Measurements from ENCODE around the gene AVEN. TPM values are rescaled to one million over a fixed set of nuclear protein-coding genes. Genes with fewer than 3 reads are reported as not detected.

Gene AVEN
- total and polyA plus RNA-seq, 2 donors (not counting 3 experiments of a cell fraction or from before 2014, with no cell fraction given) = 7.7 to 23.3 TPM

- H3K4me1 ChIP-seq (ENCODE audit: control insufficient read depth, extremely low read depth, insufficient read depth, low read length) = no peaks in the 10 kb centered on the region
- intact Hi-C loops (cut with micrococcal nuclease) = no loop called here
- H3K9ac ChIP-seq (replicated peaks; ENCODE audit: extremely low read depth, insufficient read depth, low read length) = no peak overlapping the region
- POLR2A ChIA-PET = no interaction called here
- H3K9me1 ChIP-seq (replicated peaks; ENCODE audit: control insufficient read depth, extremely low read depth, insufficient read depth, low read length) = no peaks in the 10 kb centered on the region
- H2AFZ ChIP-seq (ENCODE audit: low read depth, low read length) = no peak overlapping the region
- H3K27me3 ChIP-seq (ENCODE audit: control insufficient read depth in 2 of 2, insufficient read depth in 2 of 2, low read length in 2 of 2) = no peaks in the 10 kb centered on the region
- H3K79me2 ChIP-seq (ENCODE audit: control insufficient read depth, insufficient read depth, low read length) = no peaks in the 10 kb centered on the region
- H3K27ac ChIP-seq (ENCODE audit: insufficient read depth, low read depth, low read length) = no peak overlapping the region
- no peak for FAIRE-seq
- BruUV-seq (replicated peaks) = no TSS peak
- no peak overlapping the region for H3K4me3 ChIP-seq (replicated peaks in 1 of 3; ENCODE audit: insufficient read depth in 1 of 3, low read depth in 1 of 3, low read length in 3 of 3)
- TF ChIP-seq POLR2A (IDR thresholded peaks at IDR 0.05; ENCODE audit: low read depth, low read length) (no peak), GATA2 (IDR thresholded peaks at IDR 0.05; ENCODE audit: insufficient read depth, insufficient read length, low read depth, low read length) (no peak), MYC (IDR thresholded peaks at IDR 0.05; ENCODE audit: low read depth, low read length) (no peak), CTCF (IDR thresholded peaks at IDR 0.05; ENCODE audit: extremely low read depth in 1 of 2, insufficient read depth in 1 of 2, low read depth in 1 of 2, low read length in 2 of 2) (no peak), EZH2 (IDR thresholded peaks at IDR 0.05; ENCODE audit: borderline replicate concordance, low read depth, low read length, severe bottlenecking) (no peak), FOS (IDR thresholded peaks at IDR 0.05; ENCODE audit: borderline replicate concordance, insufficient read depth, low read length) (no peak), JUN (IDR thresholded peaks at IDR 0.05; ENCODE audit: borderline replicate concordance, insufficient read depth, insufficient read length, low read depth) (no peak), POLR2AphosphoS5 (IDR thresholded peaks at IDR 0.05; ENCODE audit: insufficient read depth, low read depth, low read length) (no peak), MAX (IDR thresholded peaks at IDR 0.05; ENCODE audit: insufficient read depth, insufficient read length) (no peak)
- H3K36me3 ChIP-seq (ENCODE audit: control insufficient read depth in 2 of 2, extremely low read depth in 1 of 2, insufficient read depth in 2 of 2, low read length in 2 of 2) = no peaks in the 10 kb centered on the region
- dilution Hi-C loops (cut with MboI; ENCODE audit: extremely low pct_ligation_motif_present, low sequenced_read_pairs) = no loop called here
- CTCF ChIA-PET = interaction anchor here (1.0 kb wide), 1 partner anchor 12 kb away, joined by 4 read pairs; no protein-coding TSS in a partner anchor
- H4K20me1 ChIP-seq (replicated peaks; ENCODE audit: control insufficient read depth, extremely low read depth, insufficient read depth, low read length) = no peaks in the 10 kb centered on the region
- H3K9me3 ChIP-seq (replicated peaks; ENCODE audit: control insufficient read depth, insufficient read depth, low read length) = no peaks in the 10 kb centered on the region
- no peak overlapping the region for H3K4me2 ChIP-seq (ENCODE audit: insufficient read depth, low read length)
- DNase-seq (ENCODE audit: low read depth, low spot score) = no peak
These were observed 26.3 kb upstream of the AVEN start for GRCh38 chr15:34065261-34065660.

Measured in endothelial cell of umbilical vein (primary cell).